ENCODE data around the gene OTUB1.

GRCh38 chr11:64041846-64042245 lies 55.6 kb downstream of the OTUB1 start:
- TF ChIP-seq CTCF (IDR thresholded peaks at IDR 0.05) (no peak), EZH2 (IDR thresholded peaks at IDR 0.05; ENCODE audit: borderline replicate concordance, insufficient read depth, low read depth, low read length, poor library complexity, severe bottlenecking) (no peak)
